Vagina (tissue), 2 donors: ENCODE results near the gene NIPAL4.

ENCODE experiments used
- POLR2A ChIP-seq, 2 donors: fragments of 450-650 bp; IDR thresholded peaks; one replicate each; pipeline ENCODE4 v1.6.1; 2017; ENCODE audit warnings: antibody characterized with exemption in 2 of 2, mild to moderate bottlenecking in 2 of 2, moderate library complexity in 2 of 2
- TF ChIP-seq, protein P1 (sequence below), 3 experiments: fragments of 450-650 bp in 2 of 3; fragments of 200-600 bp in 1 of 3; sonication (generic) in 1 of 3; IDR thresholded peaks; one replicate each; pipeline ENCODE4 v1.5.1; 2017 to 2019; ENCODE audit warnings: antibody characterized with exemption in 3 of 3, mild to moderate bottlenecking in 2 of 3, moderate library complexity in 2 of 3

GRCh38 chr5:157520911-157521703 is 61.1 kb downstream of the NIPAL4 start:
- TF ChIP-seq, protein P1, sequence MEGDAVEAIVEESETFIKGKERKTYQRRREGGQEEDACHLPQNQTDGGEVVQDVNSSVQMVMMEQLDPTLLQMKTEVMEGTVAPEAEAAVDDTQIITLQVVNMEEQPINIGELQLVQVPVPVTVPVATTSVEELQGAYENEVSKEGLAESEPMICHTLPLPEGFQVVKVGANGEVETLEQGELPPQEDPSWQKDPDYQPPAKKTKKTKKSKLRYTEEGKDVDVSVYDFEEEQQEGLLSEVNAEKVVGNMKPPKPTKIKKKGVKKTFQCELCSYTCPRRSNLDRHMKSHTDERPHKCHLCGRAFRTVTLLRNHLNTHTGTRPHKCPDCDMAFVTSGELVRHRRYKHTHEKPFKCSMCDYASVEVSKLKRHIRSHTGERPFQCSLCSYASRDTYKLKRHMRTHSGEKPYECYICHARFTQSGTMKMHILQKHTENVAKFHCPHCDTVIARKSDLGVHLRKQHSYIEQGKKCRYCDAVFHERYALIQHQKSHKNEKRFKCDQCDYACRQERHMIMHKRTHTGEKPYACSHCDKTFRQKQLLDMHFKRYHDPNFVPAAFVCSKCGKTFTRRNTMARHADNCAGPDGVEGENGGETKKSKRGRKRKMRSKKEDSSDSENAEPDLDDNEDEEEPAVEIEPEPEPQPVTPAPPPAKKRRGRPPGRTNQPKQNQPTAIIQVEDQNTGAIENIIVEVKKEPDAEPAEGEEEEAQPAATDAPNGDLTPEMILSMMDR (IDR thresholded peaks at IDR 0.05), result no peak
- no peak for TF ChIP-seq POLR2A (IDR thresholded peaks at IDR 0.05)
